ENCODE results near the gene BMPR1B. TPM values are rescaled to one million over a fixed set of nuclear protein-coding genes. Genes with fewer than 3 reads are reported as not detected.

The BMPR1B gene
- total RNA-seq, 2 experiments from 2014 or later, result not detected

DNA sequence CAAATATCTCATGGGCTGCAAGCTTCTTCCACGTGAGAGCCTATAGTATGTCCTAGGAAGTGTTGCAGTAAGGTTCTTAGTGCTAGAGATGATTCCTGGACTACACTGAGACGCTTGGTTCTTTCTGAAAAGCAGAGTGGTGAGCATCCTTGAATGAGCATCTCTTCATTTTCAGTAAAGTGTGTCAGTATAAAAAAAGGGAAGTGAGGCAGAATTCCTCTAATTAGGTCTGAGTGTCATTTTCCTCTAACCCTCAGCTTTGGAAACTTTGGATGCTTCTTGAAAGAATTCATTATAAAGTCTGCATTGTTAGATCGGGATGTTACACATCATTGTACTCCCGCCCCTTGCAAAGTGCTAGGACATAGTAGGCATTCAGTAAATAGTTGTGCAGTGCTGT lies 5.2 kb downstream of the BMPR1B start:
- ChIA-PET POLR2A (no interaction called here), CTCF (no interaction called here)
- H3K9me3 Mint-ChIP-seq, result no peaks in the 10 kb centered on the region
- intact Hi-C loops (cut with micrococcal nuclease), result no loop called here
- DNase-seq, result no peak
- peaks cover 5% of the 10 kb centered on the region for H3K4me1 Mint-ChIP-seq (ENCODE audit: low read depth)
- H3K27me3 Mint-ChIP-seq, result peaks cover 33% of the 10 kb centered on the region
- TF ChIP-seq, protein P1, sequence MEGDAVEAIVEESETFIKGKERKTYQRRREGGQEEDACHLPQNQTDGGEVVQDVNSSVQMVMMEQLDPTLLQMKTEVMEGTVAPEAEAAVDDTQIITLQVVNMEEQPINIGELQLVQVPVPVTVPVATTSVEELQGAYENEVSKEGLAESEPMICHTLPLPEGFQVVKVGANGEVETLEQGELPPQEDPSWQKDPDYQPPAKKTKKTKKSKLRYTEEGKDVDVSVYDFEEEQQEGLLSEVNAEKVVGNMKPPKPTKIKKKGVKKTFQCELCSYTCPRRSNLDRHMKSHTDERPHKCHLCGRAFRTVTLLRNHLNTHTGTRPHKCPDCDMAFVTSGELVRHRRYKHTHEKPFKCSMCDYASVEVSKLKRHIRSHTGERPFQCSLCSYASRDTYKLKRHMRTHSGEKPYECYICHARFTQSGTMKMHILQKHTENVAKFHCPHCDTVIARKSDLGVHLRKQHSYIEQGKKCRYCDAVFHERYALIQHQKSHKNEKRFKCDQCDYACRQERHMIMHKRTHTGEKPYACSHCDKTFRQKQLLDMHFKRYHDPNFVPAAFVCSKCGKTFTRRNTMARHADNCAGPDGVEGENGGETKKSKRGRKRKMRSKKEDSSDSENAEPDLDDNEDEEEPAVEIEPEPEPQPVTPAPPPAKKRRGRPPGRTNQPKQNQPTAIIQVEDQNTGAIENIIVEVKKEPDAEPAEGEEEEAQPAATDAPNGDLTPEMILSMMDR (IDR thresholded peaks at IDR 0.05), result no peak
- ATAC-seq, result no peak
- no peak overlapping the region for H3K27ac Mint-ChIP-seq
- no peak overlapping the region for H3K4me3 Mint-ChIP-seq
- H3K36me3 Mint-ChIP-seq (ENCODE audit: low read depth), result no peaks in the 10 kb centered on the region

DNA sequence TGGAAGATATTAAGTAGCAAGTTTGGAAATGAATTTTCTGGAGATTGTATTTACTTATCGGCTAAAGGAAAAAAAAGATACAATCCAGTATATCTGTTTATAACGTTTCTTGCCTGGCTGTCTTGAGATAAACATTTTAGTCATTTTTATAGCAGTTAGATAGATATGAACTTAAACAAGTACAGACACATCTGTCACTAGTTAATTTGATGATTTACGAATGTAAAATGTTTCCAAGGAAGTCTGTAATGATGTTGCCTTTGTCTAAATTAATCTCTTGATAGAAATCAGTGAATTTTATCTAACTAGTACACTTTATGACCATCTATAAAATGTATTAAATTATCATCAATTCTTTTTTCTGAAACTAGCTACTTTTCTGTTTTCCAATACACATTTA lies 5.7 kb downstream of the BMPR1B start:
- peaks cover 5% of the 10 kb centered on the region for H3K4me1 Mint-ChIP-seq (ENCODE audit: low read depth)
- peaks cover 35% of the 10 kb centered on the region for H3K27me3 Mint-ChIP-seq
- no peaks in the 10 kb centered on the region for H3K9me3 Mint-ChIP-seq

DNA sequence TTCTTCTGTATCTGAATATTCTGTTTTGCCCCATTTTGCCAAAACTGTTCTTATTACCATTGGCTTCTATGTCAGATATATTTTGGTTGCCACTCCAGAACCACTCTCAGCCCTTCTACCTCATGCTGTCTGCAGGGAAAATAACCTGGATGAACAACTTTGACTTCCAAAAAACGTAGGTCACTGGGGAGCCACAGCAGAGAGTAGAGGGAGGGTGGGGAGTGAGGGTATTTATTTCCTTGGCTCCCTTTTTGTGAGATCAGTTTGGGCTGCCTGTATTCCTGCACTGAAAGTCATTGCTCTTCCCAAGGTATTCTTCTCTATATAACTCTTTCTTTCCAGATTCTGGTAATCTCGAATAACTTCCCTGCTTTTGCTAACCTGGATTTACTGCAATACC lies 6.3 kb downstream of the BMPR1B start:
- TF ChIP-seq, protein P1 (IDR thresholded peaks at IDR 0.05), result no peak
- Mint-ChIP-seq H3K9me3 (no peaks in the 10 kb centered on the region), H3K4me1 (ENCODE audit: low read depth) (no peaks in the 10 kb centered on the region), H3K27ac (no peak overlapping the region), H3K36me3 (ENCODE audit: low read depth) (no peaks in the 10 kb centered on the region), H3K27me3 (peaks cover 29% of the 10 kb centered on the region), H3K4me3 (no peak overlapping the region)
- DNase-seq, result no peak
- intact Hi-C loops (cut with micrococcal nuclease), result no loop called here
- no peak for ATAC-seq
- CTCF ChIA-PET, result no interaction called here
- POLR2A ChIA-PET, result no interaction called here

More for the DNA sequence above, 5.7 kb downstream of the BMPR1B start:
- ChIA-PET CTCF (no interaction called here), POLR2A (no interaction called here)
- intact Hi-C loops (cut with micrococcal nuclease), result no loop called here
- no peak for DNase-seq
- no peak for ATAC-seq
- Mint-ChIP-seq H3K4me3 (no peak overlapping the region), H3K36me3 (ENCODE audit: low read depth) (no peaks in the 10 kb centered on the region), H3K27ac (no peak overlapping the region)
- TF ChIP-seq, protein P1 (IDR thresholded peaks at IDR 0.05), result no peak

DNA sequence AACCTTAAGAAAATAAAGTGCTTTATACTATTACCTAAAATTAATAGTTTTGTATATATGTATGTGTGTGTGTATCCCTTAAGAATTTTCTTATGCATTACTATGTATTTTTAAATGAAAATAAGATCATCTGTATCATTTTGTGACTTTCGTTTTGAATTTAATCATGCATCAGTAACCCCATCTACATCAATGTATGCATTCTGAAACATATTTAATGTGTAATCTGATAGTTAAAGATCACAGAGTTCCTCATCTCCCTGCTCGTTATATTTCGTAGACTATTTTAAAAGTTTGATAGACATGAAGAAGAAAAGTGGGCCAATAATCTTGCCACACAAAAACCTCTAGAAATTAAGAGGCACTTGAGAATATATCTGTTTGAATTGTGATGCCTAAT lies 7.4 kb downstream of the BMPR1B start:
- H3K36me3 Mint-ChIP-seq (ENCODE audit: low read depth), result no peaks in the 10 kb centered on the region
- peaks cover 21% of the 10 kb centered on the region for H3K27me3 Mint-ChIP-seq
- TF ChIP-seq, protein P1 (IDR thresholded peaks at IDR 0.05), result no peak
- no peak overlapping the region for H3K27ac Mint-ChIP-seq
- CTCF ChIA-PET, result no interaction called here
- ATAC-seq, result no peak
- intact Hi-C loops (cut with micrococcal nuclease), result no loop called here
- H3K9me3 Mint-ChIP-seq, result no peaks in the 10 kb centered on the region
- no peak overlapping the region for H3K4me3 Mint-ChIP-seq
- POLR2A ChIA-PET, result no interaction called here
- DNase-seq, result no peak
- H3K4me1 Mint-ChIP-seq (ENCODE audit: low read depth), result no peaks in the 10 kb centered on the region

DNA sequence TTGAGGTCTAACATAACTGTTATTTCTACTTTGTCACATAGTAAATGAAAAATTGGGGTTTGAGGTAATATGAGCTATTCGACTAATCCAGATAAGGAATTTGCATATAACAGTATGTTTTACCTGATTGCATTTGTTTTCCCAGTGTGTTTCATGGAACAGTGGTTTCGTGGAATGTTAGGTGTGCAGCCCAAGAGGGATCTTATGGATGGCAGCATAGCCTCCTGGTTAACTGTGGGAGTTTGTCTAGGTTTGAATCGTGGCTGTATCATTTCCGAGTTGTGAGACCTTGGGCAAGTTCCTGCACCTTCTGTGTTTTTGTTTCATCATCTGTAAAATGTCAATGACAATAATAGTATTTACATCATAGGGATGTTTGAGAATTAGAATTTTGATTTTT lies 7.9 kb downstream of the BMPR1B start:
- Mint-ChIP-seq H3K9me3 (no peaks in the 10 kb centered on the region), H3K4me3 (no peak overlapping the region), H3K36me3 (ENCODE audit: low read depth) (no peaks in the 10 kb centered on the region), H3K27me3 (peaks cover 18% of the 10 kb centered on the region), H3K27ac (no peak overlapping the region), H3K4me1 (ENCODE audit: low read depth) (no peaks in the 10 kb centered on the region)
- DNase-seq, result no peak
- TF ChIP-seq, protein P1 (IDR thresholded peaks at IDR 0.05), result no peak
- no peak for ATAC-seq
- CTCF ChIA-PET, result no interaction called here
- POLR2A ChIA-PET, result no interaction called here
- intact Hi-C loops (cut with micrococcal nuclease), result no loop called here
